ENCODE results near the gene TUBA1A. TPM values are rescaled to one million over a fixed set of nuclear protein-coding genes. Genes with fewer than 3 reads are reported as not detected.
"Not testable (repeated sequence)": the region's sequence is repeated elsewhere in the genome, so short reads cannot be mapped to it uniquely, and the experiment has no call there.

Gene TUBA1A
- total RNA-seq, 1 experiment from 2014 or later, result 1,210 TPM

GRCh38 chr12:49154221-49154620 lies 34.7 kb downstream of the TUBA1A start:
- no peak for DNase-seq (ENCODE audit: low read depth)

GRCh38 chr12:49147384-49147783 lies 41.5 kb downstream of the TUBA1A start:
- no peak for DNase-seq (ENCODE audit: low read depth)

- no peak for DNase-seq (ENCODE audit: low read depth)
Observed at GRCh38 chr12:49146406-49146805, 42.5 kb downstream of the TUBA1A start.

GRCh38 chr12:49144384-49144783 lies 44.5 kb downstream of the TUBA1A start:
- DNase-seq (ENCODE audit: low read depth), result no peak

- no peak for DNase-seq (ENCODE audit: low read depth)
Observed at GRCh38 chr12:49138999-49139398, 49.9 kb downstream of the TUBA1A start.

- no peak for DNase-seq (ENCODE audit: low read depth)
Observed at GRCh38 chr12:49138587-49138986, 50.3 kb downstream of the TUBA1A start.

GRCh38 chr12:49137476-49137875 lies 51.4 kb downstream of the TUBA1A start:
- no peak for DNase-seq (ENCODE audit: low read depth)

GRCh38 chr12:49136997-49137396 lies 51.9 kb downstream of the TUBA1A start:
- DNase-seq (ENCODE audit: low read depth), result not testable (repeated sequence)

Other genes with a start within 250 kb of the TUBA1A start
- 75.0 and 88.8 TPM in 2 replicates for gene ARF3, start 231.6 kb downstream of the TUBA1A start, total RNA-seq (2014; rRNA removed)
- gene WNT10B, start 217.3 kb downstream of the TUBA1A start, total RNA-seq (2014; rRNA removed), result 1.5 TPM in 1 of 2 replicates, not detected in the other
- gene WNT1, start 210.8 kb downstream of the TUBA1A start, total RNA-seq (2014; rRNA removed), result not detected in 2 replicates
- 0.06 and 0.52 TPM in 2 replicates for gene DDN, start 189.7 kb downstream of the TUBA1A start, total RNA-seq (2014; rRNA removed)
- 68.0 and 77.4 TPM in 2 replicates for gene PRKAG1, start 170.3 kb downstream of the TUBA1A start, total RNA-seq (2014; rRNA removed)
- 22.6 and 26.9 TPM in 2 replicates for gene KMT2D, start 128.3 kb downstream of the TUBA1A start, total RNA-seq (2014; rRNA removed)
- gene RHEBL1, start 119.1 kb downstream of the TUBA1A start, total RNA-seq (2014; rRNA removed), result 0.90 and 2.9 TPM in 2 replicates
- 0.06 TPM in 1 of 2 replicates, not detected in the other for gene DHH, start 94.3 kb downstream of the TUBA1A start, total RNA-seq (2014; rRNA removed)
- gene LMBR1L, start 78.2 kb downstream of the TUBA1A start, total RNA-seq (2014; rRNA removed), result 20.5 and 25.0 TPM in 2 replicates
- gene TUBA1B, start 57.7 kb downstream of the TUBA1A start, total RNA-seq (2014; rRNA removed), result 3,747 and 3,781 TPM in 2 replicates
- 1,345 and 1,346 TPM in 2 replicates for gene TUBA1C, start 76.0 kb upstream of the TUBA1A start, total RNA-seq (2014; rRNA removed)
- gene PRPH, start 106.1 kb upstream of the TUBA1A start, total RNA-seq (2014; rRNA removed), result 0.11 and 0.26 TPM in 2 replicates
- gene TROAP, start 134.2 kb upstream of the TUBA1A start, total RNA-seq (2014; rRNA removed), result 30.0 and 32.8 TPM in 2 replicates
- gene C1QL4, start 148.1 kb upstream of the TUBA1A start, total RNA-seq (2014; rRNA removed), result 0.19 and 0.46 TPM in 2 replicates
- 1.1 and 1.4 TPM in 2 replicates for gene DNAJC22, start 157.8 kb upstream of the TUBA1A start, total RNA-seq (2014; rRNA removed)
- gene SPATS2, start 178.4 kb upstream of the TUBA1A start, total RNA-seq (2014; rRNA removed), result 25.7 and 27.6 TPM in 2 replicates

All from LHCN-M2 (cell line).